ENCODE data around the gene ATP6V1G2.

Gene ATP6V1G2

DNA sequence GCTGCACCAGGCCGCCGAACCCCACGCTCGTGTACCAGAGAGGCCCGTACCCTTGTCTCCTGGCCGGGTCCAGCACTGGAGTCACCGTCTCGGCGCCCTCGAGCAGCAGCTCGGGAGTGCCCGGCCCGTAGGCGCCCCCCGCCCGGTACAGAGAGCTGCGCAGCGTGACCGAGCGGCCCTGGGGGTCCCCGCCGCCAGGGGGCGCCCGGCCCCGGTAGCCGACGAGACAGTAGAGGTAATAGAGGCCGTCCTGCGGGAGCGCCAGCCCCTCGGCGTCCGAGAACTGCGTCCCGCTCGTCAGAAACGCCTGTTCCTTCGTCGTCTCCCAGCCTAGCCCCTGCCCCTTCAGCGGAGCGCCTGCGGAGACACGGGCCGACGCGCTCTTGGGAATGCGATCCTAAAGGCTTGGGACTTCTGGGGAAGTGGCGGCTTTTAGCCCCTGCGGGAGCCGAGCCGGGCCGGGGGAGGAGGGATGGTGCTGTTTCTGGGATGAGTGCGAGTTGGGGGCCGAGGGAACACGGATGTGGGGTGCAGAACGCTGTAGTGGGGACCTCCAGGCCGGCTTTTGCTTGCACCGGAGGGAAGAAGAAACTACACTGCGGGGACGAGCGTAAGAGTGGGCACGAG is 34.5 kb upstream of the ATP6V1G2 start:
- POLR2A ChIA-PET = interaction anchor here (0.6 to 1.9 kb wide), 4 partner anchors 12 to 33 kb away, joined by 3 to 4 read pairs (median 4); partner anchors contain the start of gene NFKBIL1
- TF ChIP-seq, protein P1, sequence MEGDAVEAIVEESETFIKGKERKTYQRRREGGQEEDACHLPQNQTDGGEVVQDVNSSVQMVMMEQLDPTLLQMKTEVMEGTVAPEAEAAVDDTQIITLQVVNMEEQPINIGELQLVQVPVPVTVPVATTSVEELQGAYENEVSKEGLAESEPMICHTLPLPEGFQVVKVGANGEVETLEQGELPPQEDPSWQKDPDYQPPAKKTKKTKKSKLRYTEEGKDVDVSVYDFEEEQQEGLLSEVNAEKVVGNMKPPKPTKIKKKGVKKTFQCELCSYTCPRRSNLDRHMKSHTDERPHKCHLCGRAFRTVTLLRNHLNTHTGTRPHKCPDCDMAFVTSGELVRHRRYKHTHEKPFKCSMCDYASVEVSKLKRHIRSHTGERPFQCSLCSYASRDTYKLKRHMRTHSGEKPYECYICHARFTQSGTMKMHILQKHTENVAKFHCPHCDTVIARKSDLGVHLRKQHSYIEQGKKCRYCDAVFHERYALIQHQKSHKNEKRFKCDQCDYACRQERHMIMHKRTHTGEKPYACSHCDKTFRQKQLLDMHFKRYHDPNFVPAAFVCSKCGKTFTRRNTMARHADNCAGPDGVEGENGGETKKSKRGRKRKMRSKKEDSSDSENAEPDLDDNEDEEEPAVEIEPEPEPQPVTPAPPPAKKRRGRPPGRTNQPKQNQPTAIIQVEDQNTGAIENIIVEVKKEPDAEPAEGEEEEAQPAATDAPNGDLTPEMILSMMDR (IDR thresholded peaks at IDR 0.05; ENCODE audit: insufficient read depth, low read length, missing control alignments) = peak; percentile 93
- DNase-seq (ENCODE audit: low read depth, low spot score) = no peak
- H3K4me3 ChIP-seq (ENCODE audit: low read depth, low read length) = peak overlapping the region; percentile 89
- CTCF ChIA-PET = interaction anchor here (1.1 to 31.3 kb wide), 10 partner anchors 8 to 149 kb away, joined by 3 to 1569 read pairs (median 5); partner anchors contain the start of genes ATP6V1G2, DDX39B, LTA and NCR3

DNA sequence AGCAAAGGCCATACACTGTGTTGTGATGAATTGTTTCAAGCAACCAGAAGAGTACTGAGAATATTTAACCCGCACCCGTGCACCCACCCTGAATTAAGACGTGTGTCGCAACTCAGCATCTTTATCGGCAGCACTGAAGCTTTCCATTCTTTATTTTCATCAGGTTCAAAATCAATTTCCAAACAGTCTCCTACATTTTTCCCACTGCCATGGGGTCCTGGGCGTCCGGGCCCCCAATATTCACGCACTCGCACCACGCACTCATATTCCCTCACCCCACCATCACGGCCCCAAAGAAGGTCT is 34.0 kb upstream of the ATP6V1G2 start:
- H3K4me3 ChIP-seq (ENCODE audit: low read depth, low read length) = peak overlapping the region; percentile 89
- ChIA-PET POLR2A (interaction anchor here (1.0 to 1.9 kb wide), 3 partner anchors 12 to 33 kb away, joined by 4 read pairs; partner anchors contain the start of gene NFKBIL1), CTCF (interaction anchor here (1.1 to 31.3 kb wide), 12 partner anchors 9 to 150 kb away, joined by 3 to 1569 read pairs (median 4); partner anchors contain the start of genes ATP6V1G2, DDX39B, LTA and LY6G5C)
- TF ChIP-seq, protein P1 (IDR thresholded peaks at IDR 0.05; ENCODE audit: insufficient read depth, low read length, missing control alignments) = no peak
- DNase-seq (ENCODE audit: low read depth, low spot score) = no peak

DNA sequence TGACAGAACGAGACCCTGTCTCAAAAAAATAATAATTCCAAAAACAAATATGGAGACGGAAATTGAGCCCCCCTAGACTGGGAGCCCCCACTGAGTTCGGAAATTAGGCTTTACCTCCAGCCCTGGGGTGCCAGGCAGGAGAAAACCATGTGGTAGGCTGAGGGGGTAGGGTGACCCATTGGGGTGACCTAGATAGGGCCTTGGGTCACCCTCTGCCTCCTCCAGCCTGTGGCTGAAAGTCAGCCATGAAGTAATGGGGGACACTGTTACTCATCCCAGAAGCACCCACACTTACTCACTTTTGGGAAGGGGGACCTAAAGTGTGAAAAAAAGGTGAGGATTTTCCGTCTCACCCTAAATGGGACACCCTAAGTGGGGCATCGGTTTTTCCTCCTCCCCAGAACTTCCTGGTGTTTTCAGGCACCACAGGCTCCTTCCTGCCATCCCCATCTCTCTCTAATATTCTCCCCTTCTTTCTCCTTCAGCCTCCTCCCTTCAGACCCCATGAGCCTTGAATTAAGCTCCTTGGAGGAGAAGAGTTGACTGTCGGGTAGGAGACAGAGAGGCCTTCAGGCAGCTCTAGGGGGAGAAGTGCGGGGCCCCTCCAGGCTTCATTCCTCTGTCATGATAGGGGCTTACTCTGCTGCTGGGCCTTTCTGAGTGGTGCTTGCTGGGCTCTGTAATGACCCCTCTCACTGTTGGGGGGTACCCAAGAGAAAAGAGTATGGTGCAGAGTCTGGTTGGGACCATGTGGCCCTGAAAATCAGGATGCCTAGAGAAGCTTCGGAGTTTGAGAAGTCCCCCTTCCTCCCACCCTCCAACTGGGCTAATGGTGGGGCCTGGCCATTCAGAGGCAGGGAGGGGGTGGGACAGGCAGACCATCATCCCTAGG is 33.4 kb upstream of the ATP6V1G2 start:
- ChIA-PET POLR2A (interaction anchor here (1.0 kb wide), 1 partner anchor 11 kb away, joined by 4 read pairs; no protein-coding TSS in a partner anchor), CTCF (interaction anchor here (1.1 to 31.3 kb wide), 11 partner anchors 9 to 151 kb away, joined by 3 to 1569 read pairs (median 4); partner anchors contain the start of genes ATP6V1G2, DDX39B, LTA and LY6G5C)
- H3K4me3 ChIP-seq (ENCODE audit: low read depth, low read length) = no peak overlapping the region
- TF ChIP-seq, protein P1 (IDR thresholded peaks at IDR 0.05; ENCODE audit: insufficient read depth, low read length, missing control alignments) = no peak
- DNase-seq (ENCODE audit: low read depth, low spot score) = no peak

DNA sequence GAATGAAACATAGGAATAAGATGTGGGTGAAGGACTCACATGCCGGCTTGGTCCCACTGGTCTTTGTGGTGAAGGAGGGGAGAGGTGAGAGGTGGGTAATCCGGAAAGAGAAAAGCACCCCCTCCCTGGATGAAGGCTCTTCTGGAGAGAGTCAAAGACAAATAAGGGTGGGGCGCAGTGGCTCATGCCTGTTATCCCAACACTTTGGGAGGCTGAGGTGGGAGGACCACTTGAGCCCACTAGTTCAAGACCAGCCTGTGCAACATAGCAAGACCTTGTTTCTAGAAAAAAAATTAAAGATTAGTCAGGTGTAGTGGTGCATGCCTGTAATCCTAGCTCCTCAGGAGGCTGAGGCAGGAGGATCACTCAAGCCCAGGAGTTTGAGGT is 32.7 kb upstream of the ATP6V1G2 start:
- CTCF ChIA-PET = interaction anchor here (5.8 to 31.3 kb wide), 3 partner anchors 10 to 26 kb away, joined by 40 to 1569 read pairs (median 459); partner anchors contain the start of genes ATP6V1G2, DDX39B, LTA and NCR3
- DNase-seq (ENCODE audit: low read depth, low spot score) = no peak
- TF ChIP-seq, protein P1 (IDR thresholded peaks at IDR 0.05; ENCODE audit: insufficient read depth, low read length, missing control alignments) = no peak
- POLR2A ChIA-PET = no interaction called here
- no peak overlapping the region for H3K4me3 ChIP-seq (ENCODE audit: low read depth, low read length)

DNA sequence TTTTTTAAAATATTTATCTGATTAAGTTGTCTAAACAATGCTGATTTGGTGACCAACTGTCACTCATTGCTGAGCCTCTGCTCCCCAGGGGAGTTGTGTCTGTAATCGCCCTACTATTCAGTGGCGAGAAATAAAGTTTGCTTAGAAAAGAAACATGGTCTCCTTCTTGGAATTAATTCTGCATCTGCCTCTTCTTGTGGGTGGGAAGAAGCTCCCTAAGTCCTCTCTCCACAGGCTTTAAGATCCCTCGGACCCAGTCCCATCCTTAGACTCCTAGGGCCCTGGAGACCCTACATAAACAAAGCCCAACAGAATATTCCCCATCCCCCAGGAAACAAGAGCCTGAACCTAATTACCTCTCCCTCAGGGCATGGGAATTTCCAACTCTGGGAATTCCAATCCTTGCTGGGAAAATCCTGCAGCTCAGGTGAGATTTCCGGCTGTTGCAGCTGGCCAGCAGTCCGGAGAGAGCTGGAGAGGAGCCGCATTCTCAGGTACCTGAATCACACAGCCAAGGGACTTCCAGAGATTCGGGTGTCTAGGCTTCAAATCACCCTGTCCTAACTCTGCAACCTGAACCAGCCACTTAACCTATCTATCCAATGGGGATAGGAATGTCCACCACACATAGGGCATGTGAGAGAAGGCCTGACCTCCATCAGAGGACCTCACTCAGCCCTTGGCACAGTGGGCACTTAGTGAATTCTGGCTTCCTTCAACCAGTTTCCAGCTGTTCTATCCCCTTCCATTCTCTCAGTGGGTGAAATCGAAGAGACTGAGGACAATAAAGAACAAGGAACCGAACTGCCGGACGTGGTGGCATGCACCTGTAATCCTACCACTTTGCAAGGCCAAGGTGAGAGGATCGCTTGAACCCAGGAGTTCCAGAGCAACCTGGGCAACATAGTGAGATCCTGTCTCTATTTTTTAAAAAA is 32.0 kb upstream of the ATP6V1G2 start:
- ChIA-PET CTCF (interaction anchor here (0.8 to 31.3 kb wide), 5 partner anchors 8 to 48 kb away, joined by 3 to 1569 read pairs (median 40); partner anchors contain the start of genes ATP6V1G2, DDX39B, LST1 and LTA), POLR2A (interaction anchor here (1.8 kb wide), 1 partner anchor 37 kb away, joined by 5 read pairs; the partner anchor contains the start of gene DDX39B)
- DNase-seq (ENCODE audit: low read depth, low spot score) = no peak

More for the DNA sequence above, 32.0 kb upstream of the ATP6V1G2 start:
- TF ChIP-seq, protein P1 (IDR thresholded peaks at IDR 0.05; ENCODE audit: insufficient read depth, low read length, missing control alignments) = no peak
- H3K4me3 ChIP-seq (ENCODE audit: low read depth, low read length) = no peak overlapping the region

Data from AG04449 (cell line).